MCF 10A (cell line): ENCODE data around the gene FAXC. TPM values are rescaled to one million over a fixed set of nuclear protein-coding genes. Genes with fewer than 3 reads are reported as not detected.
"Not testable (repeated sequence)": the region's sequence is repeated elsewhere in the genome, so short reads cannot be mapped to it uniquely, and the experiment has no call there.

Source experiments
- BruUV-seq: library from RNA; stranded (reverse); fragments of 400-500 nt; replicated peaks from 2 replicates; lab custom pipeline; 2021; lab: Mats Ljungman, UMichigan
- CTCF ChIA-PET: fragments of 300-600 bp; sonication (Branson Sonifier 250); formaldehyde crosslinking; extraction: SDS; loops from one replicate; lab custom pipeline; 2021; ENCODE audit warnings: antibody characterized with exemption, inconsistent platforms; lab: Yijun Ruan, JAX
- POLR2A ChIA-PET: fragments of 300-600, 350-650 bp; sonication (Branson Sonifier 250); formaldehyde crosslinking; extraction: SDS; loops from one replicate; lab custom pipeline; 2020; ENCODE audit warnings: antibody characterized with exemption, inconsistent platforms; lab: Yijun Ruan, JAX
- DNase-seq: peaks from one replicate; pipeline ENCODE4 v3.0.0-alpha.2; 2018; ENCODE audit not compliant: unreplicated experiment
- H3K27ac Mint-ChIP-seq: one replicate; pipeline ENCODE4 v1.8.0; 2022; ENCODE audit warnings: mild to moderate bottlenecking, low read depth, mixed read lengths; ENCODE audit not compliant: unreplicated experiment
- H3K27me3 Mint-ChIP-seq: one replicate; pipeline ENCODE4 v1.8.0; 2022; ENCODE audit warnings: mixed read lengths; ENCODE audit not compliant: insufficient read depth, unreplicated experiment
- H3K36me3 Mint-ChIP-seq: one replicate; pipeline ENCODE4 v1.8.0; 2022; ENCODE audit warnings: mild to moderate bottlenecking, moderate library complexity, mixed read lengths; ENCODE audit not compliant: insufficient read depth, unreplicated experiment
- H3K4me1 Mint-ChIP-seq: one replicate; pipeline ENCODE4 v1.8.0; 2022; ENCODE audit warnings: mixed read lengths; ENCODE audit not compliant: insufficient read depth, unreplicated experiment
- H3K4me3 Mint-ChIP-seq: one replicate; pipeline ENCODE4 v1.8.0; 2022; ENCODE audit warnings: mild to moderate bottlenecking, moderate library complexity, mixed read lengths; ENCODE audit not compliant: unreplicated experiment
- H3K9me3 Mint-ChIP-seq: one replicate; pipeline ENCODE4 v1.8.0; 2022; ENCODE audit warnings: mixed read lengths; ENCODE audit not compliant: unreplicated experiment
- intact Hi-C: fragments of 100-400 bp; cut with micrococcal nuclease; formaldehyde crosslinking; loops from 2 replicates; pipeline ENCODE4 v1.14.1; 2022
- total RNA-seq: library from RNA; stranded (reverse); gene quantifications from 2 replicates; pipeline ENCODE4 v1.2.3, GENCODE V29; 2022
- TF ChIP-seq, protein P1 (sequence below): fragments of 200-600 bp; IDR thresholded peaks from one replicate; pipeline ENCODE4 v1.8.0; 2022; ENCODE audit warnings: antibody characterized with exemption, mild to moderate bottlenecking; ENCODE audit not compliant: unreplicated experiment

Gene FAXC
- total RNA-seq, 1 experiment from 2014 or later = 2.3 TPM

DNA sequence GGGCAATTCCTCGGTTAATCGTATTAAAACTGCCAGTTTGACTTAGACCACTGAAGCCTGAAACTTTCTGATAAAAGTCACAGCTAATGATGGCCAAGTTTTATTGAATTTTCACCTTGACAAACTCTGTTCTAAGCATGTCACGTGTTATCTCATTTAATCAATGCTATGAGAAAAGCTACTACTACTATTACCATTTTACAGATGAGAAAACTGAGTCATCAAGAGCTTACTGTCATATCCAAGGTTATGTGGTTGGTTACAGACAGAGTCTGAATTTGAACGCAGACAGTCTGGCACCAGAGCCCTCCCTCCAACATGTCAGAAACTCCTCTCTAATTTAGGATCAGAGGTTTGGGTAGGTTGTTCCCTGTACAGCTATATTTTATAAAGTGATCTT is 4.3 kb downstream of the FAXC start:
- intact Hi-C loops = no loop called here
- no peaks in the 10 kb centered on the region for H3K9me3 Mint-ChIP-seq
- no peak for DNase-seq
- peaks cover 7% of the 10 kb centered on the region for H3K4me1 Mint-ChIP-seq
- POLR2A ChIA-PET = interaction anchor here (1.2 to 1.3 kb wide), 2 partner anchors 10 to 81 kb away, joined by 3 to 5 read pairs; no protein-coding TSS in a partner anchor
- H3K27me3 Mint-ChIP-seq = no peaks in the 10 kb centered on the region
- no peak overlapping the region for H3K4me3 Mint-ChIP-seq
- no TSS peak for BruUV-seq
- TF ChIP-seq, protein P1, sequence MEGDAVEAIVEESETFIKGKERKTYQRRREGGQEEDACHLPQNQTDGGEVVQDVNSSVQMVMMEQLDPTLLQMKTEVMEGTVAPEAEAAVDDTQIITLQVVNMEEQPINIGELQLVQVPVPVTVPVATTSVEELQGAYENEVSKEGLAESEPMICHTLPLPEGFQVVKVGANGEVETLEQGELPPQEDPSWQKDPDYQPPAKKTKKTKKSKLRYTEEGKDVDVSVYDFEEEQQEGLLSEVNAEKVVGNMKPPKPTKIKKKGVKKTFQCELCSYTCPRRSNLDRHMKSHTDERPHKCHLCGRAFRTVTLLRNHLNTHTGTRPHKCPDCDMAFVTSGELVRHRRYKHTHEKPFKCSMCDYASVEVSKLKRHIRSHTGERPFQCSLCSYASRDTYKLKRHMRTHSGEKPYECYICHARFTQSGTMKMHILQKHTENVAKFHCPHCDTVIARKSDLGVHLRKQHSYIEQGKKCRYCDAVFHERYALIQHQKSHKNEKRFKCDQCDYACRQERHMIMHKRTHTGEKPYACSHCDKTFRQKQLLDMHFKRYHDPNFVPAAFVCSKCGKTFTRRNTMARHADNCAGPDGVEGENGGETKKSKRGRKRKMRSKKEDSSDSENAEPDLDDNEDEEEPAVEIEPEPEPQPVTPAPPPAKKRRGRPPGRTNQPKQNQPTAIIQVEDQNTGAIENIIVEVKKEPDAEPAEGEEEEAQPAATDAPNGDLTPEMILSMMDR = no peak
- CTCF ChIA-PET = interaction anchor here (0.6 to 7.7 kb wide), 4 partner anchors 10 to 59 kb away, joined by 3 to 92 read pairs (median 28); no protein-coding TSS in a partner anchor
- H3K36me3 Mint-ChIP-seq = no peaks in the 10 kb centered on the region
- H3K27ac Mint-ChIP-seq = no peak overlapping the region

DNA sequence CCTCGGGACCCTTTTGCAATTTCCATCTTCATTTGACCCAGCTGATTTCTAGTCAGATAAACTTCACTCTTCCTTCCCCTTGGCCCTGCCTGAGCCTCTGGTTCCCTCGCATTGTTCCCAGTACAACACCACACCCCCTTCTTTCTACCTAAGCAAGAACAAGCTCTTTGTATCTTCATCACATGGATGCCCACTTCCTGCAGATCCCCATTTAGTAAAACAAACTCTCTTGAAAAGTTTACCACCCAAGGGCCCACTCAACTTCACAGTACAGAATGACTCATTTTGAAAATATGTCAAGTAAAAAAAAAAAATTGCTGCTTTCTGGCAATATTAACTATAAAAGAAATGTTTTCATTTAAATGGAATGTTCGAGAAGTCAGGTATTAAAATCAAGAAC is 5.2 kb downstream of the FAXC start:
- no peaks in the 10 kb centered on the region for H3K36me3 Mint-ChIP-seq
- intact Hi-C loops = no loop called here
- no peak overlapping the region for H3K27ac Mint-ChIP-seq
- no peak for DNase-seq
- no peaks in the 10 kb centered on the region for H3K27me3 Mint-ChIP-seq
- H3K4me3 Mint-ChIP-seq = no peak overlapping the region
- H3K9me3 Mint-ChIP-seq = no peaks in the 10 kb centered on the region
- TF ChIP-seq, protein P1 = no peak
- CTCF ChIA-PET = interaction anchor here (0.6 to 7.7 kb wide), 3 partner anchors 10 to 37 kb away, joined by 4 to 92 read pairs (median 51); no protein-coding TSS in a partner anchor
- POLR2A ChIA-PET = interaction anchor here (0.6 to 1.3 kb wide), 3 partner anchors 10 to 82 kb away, joined by 3 to 5 read pairs (median 3); no protein-coding TSS in a partner anchor
- peaks cover 7% of the 10 kb centered on the region for H3K4me1 Mint-ChIP-seq
- no TSS peak for BruUV-seq

DNA sequence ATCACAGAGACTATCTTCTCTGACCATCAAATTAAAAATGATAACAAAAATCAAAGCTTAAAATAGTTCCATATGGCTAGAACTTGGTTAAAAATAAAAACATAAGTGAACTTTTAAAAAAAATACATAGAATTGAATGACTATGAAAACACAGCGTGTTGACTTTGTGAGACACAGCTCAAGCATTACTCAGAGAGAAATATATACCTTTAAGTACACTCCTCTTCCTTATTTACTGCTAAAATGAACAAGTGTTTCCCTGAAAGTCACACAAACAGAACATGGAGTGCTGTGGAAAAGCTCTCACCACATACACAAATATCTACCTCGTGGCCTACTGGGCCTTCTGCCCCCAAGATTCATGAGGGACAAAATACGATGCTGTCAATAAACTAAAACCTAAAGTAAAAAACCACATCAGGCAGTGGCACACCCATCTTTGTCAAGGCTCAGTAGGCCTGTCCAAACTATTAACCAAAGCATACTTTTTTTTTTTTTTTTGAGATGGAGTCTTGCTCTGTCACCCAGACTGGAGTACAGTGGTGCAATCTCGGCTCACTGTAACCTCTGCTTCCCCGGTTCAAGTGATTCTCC is 7.5 kb downstream of the FAXC start:
- no TSS peak for BruUV-seq
- DNase-seq = no peak
- H3K4me3 Mint-ChIP-seq = no peak overlapping the region
- no peaks in the 10 kb centered on the region for H3K9me3 Mint-ChIP-seq
- no peak overlapping the region for H3K27ac Mint-ChIP-seq
- CTCF ChIA-PET = interaction anchor here (0.7 to 1.0 kb wide), 2 partner anchors 11 to 84 kb away, joined by 3 to 8 read pairs; no protein-coding TSS in a partner anchor
- H3K4me1 Mint-ChIP-seq = peaks cover 7% of the 10 kb centered on the region
- POLR2A ChIA-PET = no interaction called here
- TF ChIP-seq, protein P1 = no peak
- intact Hi-C loops = no loop called here
- H3K36me3 Mint-ChIP-seq = no peaks in the 10 kb centered on the region
- H3K27me3 Mint-ChIP-seq = no peaks in the 10 kb centered on the region

DNA sequence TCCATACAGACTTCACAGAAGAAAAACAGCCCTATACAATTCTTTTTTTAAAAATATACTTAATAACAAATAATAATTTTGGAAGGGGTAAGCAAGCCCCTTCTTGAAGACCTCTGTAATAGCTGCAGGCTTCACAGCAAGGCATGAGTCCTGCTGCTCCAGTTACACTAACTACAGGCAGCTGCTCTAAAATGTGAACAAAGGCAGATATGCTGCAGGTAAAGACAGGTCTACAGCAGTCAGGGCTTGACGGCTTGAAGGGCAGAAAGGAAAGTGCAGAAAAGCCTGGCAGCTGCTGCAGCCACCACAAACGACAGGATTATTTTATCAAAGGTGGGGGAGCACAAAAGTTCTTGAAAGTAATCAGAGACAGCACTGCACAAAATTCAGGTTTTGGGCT is 11.3 kb downstream of the FAXC start:
- DNase-seq = no peak

DNA sequence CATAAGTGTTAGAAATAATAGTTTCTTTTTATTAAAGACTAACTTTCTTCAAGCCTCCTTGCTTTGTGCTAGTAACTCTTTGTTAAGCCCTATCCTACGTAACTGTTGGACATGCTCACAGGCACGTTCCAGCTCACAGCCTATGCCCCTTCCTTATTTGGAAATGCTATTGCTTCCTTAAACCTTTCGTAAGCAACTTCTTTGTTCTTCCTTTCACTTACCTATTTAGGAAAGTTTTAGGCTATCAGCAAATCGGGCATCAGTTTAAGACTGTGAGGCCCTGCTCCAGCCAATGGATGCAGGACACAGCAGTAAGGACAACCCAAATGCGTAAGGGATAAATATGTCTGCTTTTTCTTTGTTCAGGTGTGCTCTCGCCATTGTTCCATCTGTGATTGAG is 14.2 kb downstream of the FAXC start:
- ChIA-PET POLR2A (interaction anchor here (1.1 kb wide), 1 partner anchor 91 kb away, joined by 4 read pairs; no protein-coding TSS in a partner anchor), CTCF (interaction anchor here (0.6 to 1.9 kb wide), 16 partner anchors 11 to 382 kb away, joined by 3 to 51 read pairs (median 4); partner anchors contain the start of genes COQ3 and FAXC)
- H3K4me3 Mint-ChIP-seq, H3K27me3 Mint-ChIP-seq, H3K4me1 Mint-ChIP-seq, H3K9me3 Mint-ChIP-seq, BruUV-seq, DNase-seq, H3K36me3 Mint-ChIP-seq, intact Hi-C loops, H3K27ac Mint-ChIP-seq: not testable (repeated sequence)

More for the DNA sequence above, 11.3 kb downstream of the FAXC start:
- Mint-ChIP-seq H3K4me3 (no peak overlapping the region), H3K27ac (no peak overlapping the region), H3K27me3 (no peaks in the 10 kb centered on the region), H3K9me3 (no peaks in the 10 kb centered on the region), H3K4me1 (peaks cover 9% of the 10 kb centered on the region), H3K36me3 (no peaks in the 10 kb centered on the region)
- TF ChIP-seq, protein P1 = no peak
- POLR2A ChIA-PET = interaction anchor here (0.6 to 1.8 kb wide), 2 partner anchors 56 to 88 kb away, joined by 3 to 6 read pairs; partner anchors contain the start of gene COQ3
- CTCF ChIA-PET = interaction anchor here (0.9 to 3.5 kb wide), 7 partner anchors 8 to 88 kb away, joined by 3 to 23 read pairs (median 3); partner anchors contain the start of gene FAXC
- BruUV-seq = no TSS peak
- intact Hi-C loops = no loop called here
